OCI-LY7 (cell line): ENCODE measurements around the gene CPNE2. TPM values are rescaled to one million over a fixed set of nuclear protein-coding genes. Genes with fewer than 3 reads are reported as not detected.
"Not testable (repeated sequence)": the region's sequence is repeated elsewhere in the genome, so short reads cannot be mapped to it uniquely, and the experiment has no call there.

Experiments used
- BruUV-seq: library from RNA; stranded (reverse); fragments of 400-500 nt; replicated peaks from 2 replicates; lab custom pipeline; 2021; lab: Mats Ljungman, UMichigan
- CTCF ChIA-PET: fragments of 300-600 bp; sonication (Branson Sonifier 250); formaldehyde crosslinking; loops from one replicate; lab custom pipeline; 2022; ENCODE audit warnings: antibody characterized with exemption; ENCODE audit not compliant: unreplicated experiment; lab: Charles Lee
- POLR2A ChIA-PET: fragments of 300-600 bp; sonication (Branson Sonifier 250); formaldehyde crosslinking; loops from one replicate; lab custom pipeline; 2022; ENCODE audit warnings: antibody characterized with exemption; lab: Charles Lee
- DNase-seq: peaks from one replicate; pipeline ENCODE4 v3.0.0-alpha.2; 2015; ENCODE audit warnings: low spot score
- H2AFZ ChIP-seq: fragments of 200-600 bp; sonication (generic), shearing (Covaris generic); 2 replicates; pipeline ENCODE4 v1.6.1; 2014; ENCODE audit warnings: mild to moderate bottlenecking, antibody characterized with exemption, low read length, moderate library complexity
- H3K27ac ChIP-seq: fragments of 200-600 bp; sonication (generic); 2 replicates; pipeline ENCODE4 v1.5.1; 2014; ENCODE audit warnings: mixed run types, low read depth, mild to moderate bottlenecking, moderate library complexity, low read length, inconsistent platforms; ENCODE audit not compliant: poor library complexity, severe bottlenecking
- H3K36me3 ChIP-seq: fragments of 200-600 bp; sonication (generic); 2 replicates; pipeline ENCODE4 v1.6.1; 2014; ENCODE audit warnings: mild to moderate bottlenecking, antibody characterized with exemption, low read length, moderate library complexity, mixed read lengths; ENCODE audit not compliant: insufficient read depth
- H3K4me1 ChIP-seq: fragments of 200-600 bp; sonication (generic); 2 replicates; pipeline ENCODE4 v1.5.1; 2014; ENCODE audit warnings: mild to moderate bottlenecking, low read length; ENCODE audit not compliant: insufficient read depth, poor library complexity, severe bottlenecking
- H3K4me2 ChIP-seq: fragments of 200-600 bp; sonication (generic); 2 replicates; pipeline ENCODE4 v1.6.1; 2014; ENCODE audit warnings: mild to moderate bottlenecking, low read length
- H3K4me3 ChIP-seq: fragments of 200-600 bp; sonication (generic); 2 replicates; pipeline ENCODE4 v1.5.1; 2014; ENCODE audit warnings: mild to moderate bottlenecking, low read depth, low read length; ENCODE audit not compliant: poor library complexity, severe bottlenecking
- H3K79me2 ChIP-seq: fragments of 200-600 bp; sonication (generic); 2 replicates; pipeline ENCODE4 v1.6.1; 2016; ENCODE audit warnings: low read depth, mild to moderate bottlenecking, low read length, moderate library complexity, mixed read lengths; ENCODE audit not compliant: insufficient read depth
- H3K9me2 ChIP-seq: fragments of 200-600 bp; sonication (generic); 2 replicates; pipeline ENCODE4 v1.6.1; 2016; ENCODE audit warnings: mild to moderate bottlenecking, low read length, mixed read lengths; ENCODE audit not compliant: insufficient read depth
- H3K9me3 ChIP-seq: fragments of 200-600 bp; sonication (generic); 2 replicates; pipeline ENCODE4 v1.6.1; 2014; ENCODE audit warnings: mild to moderate bottlenecking, mixed run types, low read length, mixed read lengths
- H4K20me1 ChIP-seq: fragments of 200-600 bp; sonication (generic); 2 replicates; pipeline ENCODE4 v1.6.1; 2014; ENCODE audit warnings: mild to moderate bottlenecking, antibody characterized with exemption, low read length, moderate library complexity, mixed read lengths; ENCODE audit not compliant: insufficient read depth
- EZH2phosphoT487 ChIP-seq: fragments of 200-600 bp; sonication (generic); IDR thresholded peaks from 2 replicates; pipeline ENCODE4 v1.6.1; 2018; ENCODE audit warnings: low read depth, borderline replicate concordance, mild to moderate bottlenecking, mixed run types, antibody characterized with exemption, low read length, moderate library complexity, mixed read lengths
- intact Hi-C: fragments of 100-400 bp; cut with micrococcal nuclease; formaldehyde crosslinking; loops from one replicate; pipeline ENCODE4 v1.10.0; 2022; ENCODE audit not compliant: unreplicated experiment
- total RNA-seq, 2 experiments: library from RNA; depleted of rRNA in 1 of 2; stranded (reverse); fragments of >200 nt in 1 of 2; shearing (Covaris generic) in 1 of 2; gene quantifications; 2 replicates each; pipeline ENCODE4 v1.2.3, GENCODE V29; 2014 to 2022
- TF ChIP-seq, protein P1 (sequence below): fragments of 200-600 bp; sonication (generic); conservative IDR thresholded peaks from 2 replicates; pipeline ENCODE4 v1.5.1; 2014; ENCODE audit warnings: mild to moderate bottlenecking, antibody characterized with exemption, low read length, moderate library complexity, mixed read lengths

The CPNE2 gene
- total RNA-seq, 2 experiments from 2014 or later = 14.4 to 44.7 TPM

DNA sequence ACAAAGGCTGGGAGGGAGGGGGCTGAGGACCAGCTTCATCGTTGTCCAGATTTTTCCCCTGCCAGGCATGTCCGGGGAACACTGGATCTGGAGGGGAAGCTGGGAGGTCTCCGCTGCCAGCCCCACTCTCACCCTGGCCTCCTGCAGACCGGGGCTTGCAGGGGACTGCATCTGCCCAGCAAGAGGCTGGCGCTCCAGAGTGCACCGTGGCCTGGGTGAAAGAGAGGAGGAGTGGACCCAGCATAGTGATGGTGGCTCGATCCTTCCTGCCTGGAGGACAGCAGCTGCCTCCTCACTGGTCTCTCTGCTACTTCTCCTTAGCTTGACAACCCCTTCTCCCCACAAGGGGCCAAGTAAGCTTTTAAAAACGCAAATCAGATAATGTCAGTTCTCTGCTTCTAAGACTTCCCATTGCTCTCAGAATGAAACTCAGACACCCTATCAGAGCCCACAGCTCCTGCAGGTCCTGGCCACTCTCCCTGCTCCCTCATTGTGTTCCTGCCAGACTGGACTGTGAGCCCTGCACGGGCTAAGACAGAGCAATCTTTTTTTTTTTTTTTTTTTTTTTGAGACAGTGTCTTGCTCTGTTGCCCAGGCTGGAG lies 15.0 kb downstream of the CPNE2 start:
- no peak overlapping the region for H3K27ac ChIP-seq
- no peak overlapping the region for H3K4me3 ChIP-seq
- no peak overlapping the region for H3K4me2 ChIP-seq
- no peaks in the 10 kb centered on the region for H4K20me1 ChIP-seq
- H3K4me1 ChIP-seq = peaks cover 19% of the 10 kb centered on the region
- H2AFZ ChIP-seq = no peak overlapping the region
- TF ChIP-seq, protein P1, sequence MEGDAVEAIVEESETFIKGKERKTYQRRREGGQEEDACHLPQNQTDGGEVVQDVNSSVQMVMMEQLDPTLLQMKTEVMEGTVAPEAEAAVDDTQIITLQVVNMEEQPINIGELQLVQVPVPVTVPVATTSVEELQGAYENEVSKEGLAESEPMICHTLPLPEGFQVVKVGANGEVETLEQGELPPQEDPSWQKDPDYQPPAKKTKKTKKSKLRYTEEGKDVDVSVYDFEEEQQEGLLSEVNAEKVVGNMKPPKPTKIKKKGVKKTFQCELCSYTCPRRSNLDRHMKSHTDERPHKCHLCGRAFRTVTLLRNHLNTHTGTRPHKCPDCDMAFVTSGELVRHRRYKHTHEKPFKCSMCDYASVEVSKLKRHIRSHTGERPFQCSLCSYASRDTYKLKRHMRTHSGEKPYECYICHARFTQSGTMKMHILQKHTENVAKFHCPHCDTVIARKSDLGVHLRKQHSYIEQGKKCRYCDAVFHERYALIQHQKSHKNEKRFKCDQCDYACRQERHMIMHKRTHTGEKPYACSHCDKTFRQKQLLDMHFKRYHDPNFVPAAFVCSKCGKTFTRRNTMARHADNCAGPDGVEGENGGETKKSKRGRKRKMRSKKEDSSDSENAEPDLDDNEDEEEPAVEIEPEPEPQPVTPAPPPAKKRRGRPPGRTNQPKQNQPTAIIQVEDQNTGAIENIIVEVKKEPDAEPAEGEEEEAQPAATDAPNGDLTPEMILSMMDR = no peak
- TF ChIP-seq EZH2phosphoT487 = no peak
- H3K9me3 ChIP-seq = no peaks in the 10 kb centered on the region
- no peaks in the 10 kb centered on the region for H3K9me2 ChIP-seq
- no peaks in the 10 kb centered on the region for H3K36me3 ChIP-seq
- no peaks in the 10 kb centered on the region for H3K79me2 ChIP-seq
- CTCF ChIA-PET = interaction anchor here (0.9 kb wide), 1 partner anchor 23 kb away, joined by 4 read pairs; no protein-coding TSS in a partner anchor
- POLR2A ChIA-PET = no interaction called here
- no peak for DNase-seq
- BruUV-seq = no TSS peak
- intact Hi-C loops = no loop called here

DNA sequence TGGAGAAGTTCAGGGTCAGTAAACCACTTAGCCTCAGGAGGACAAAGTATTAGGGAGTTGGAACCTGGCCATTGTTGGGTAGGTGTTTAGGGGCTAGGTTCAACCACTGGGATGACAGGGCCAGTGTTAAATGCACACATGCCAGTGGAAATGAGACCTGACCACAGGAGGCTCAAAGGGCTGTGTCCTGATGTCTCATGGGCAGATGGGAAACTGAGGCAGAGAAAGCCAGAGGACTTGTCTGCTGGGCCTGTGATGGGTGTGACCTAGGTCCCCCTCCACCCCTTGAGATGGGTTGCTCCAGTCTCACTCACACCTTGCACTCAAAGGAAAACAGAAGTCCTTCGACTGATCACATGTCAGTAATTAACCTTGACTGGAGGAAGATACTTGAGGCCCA lies 16.0 kb downstream of the CPNE2 start:
- POLR2A ChIA-PET = no interaction called here
- Histone ChIP-seq H3K4me3 (no peak overlapping the region), H3K79me2 (no peaks in the 10 kb centered on the region), H3K27ac (no peak overlapping the region), H3K9me3 (no peaks in the 10 kb centered on the region), H3K36me3 (no peaks in the 10 kb centered on the region), H4K20me1 (no peaks in the 10 kb centered on the region), H3K4me1 (peaks cover 22% of the 10 kb centered on the region), H2AFZ (no peak overlapping the region), H3K9me2 (no peaks in the 10 kb centered on the region), H3K4me2 (no peak overlapping the region)
- no peak for TF ChIP-seq EZH2phosphoT487
- TF ChIP-seq, protein P1 = no peak
- DNase-seq = no peak
- CTCF ChIA-PET = no interaction called here
- intact Hi-C loops = no loop called here
- BruUV-seq = no TSS peak

DNA sequence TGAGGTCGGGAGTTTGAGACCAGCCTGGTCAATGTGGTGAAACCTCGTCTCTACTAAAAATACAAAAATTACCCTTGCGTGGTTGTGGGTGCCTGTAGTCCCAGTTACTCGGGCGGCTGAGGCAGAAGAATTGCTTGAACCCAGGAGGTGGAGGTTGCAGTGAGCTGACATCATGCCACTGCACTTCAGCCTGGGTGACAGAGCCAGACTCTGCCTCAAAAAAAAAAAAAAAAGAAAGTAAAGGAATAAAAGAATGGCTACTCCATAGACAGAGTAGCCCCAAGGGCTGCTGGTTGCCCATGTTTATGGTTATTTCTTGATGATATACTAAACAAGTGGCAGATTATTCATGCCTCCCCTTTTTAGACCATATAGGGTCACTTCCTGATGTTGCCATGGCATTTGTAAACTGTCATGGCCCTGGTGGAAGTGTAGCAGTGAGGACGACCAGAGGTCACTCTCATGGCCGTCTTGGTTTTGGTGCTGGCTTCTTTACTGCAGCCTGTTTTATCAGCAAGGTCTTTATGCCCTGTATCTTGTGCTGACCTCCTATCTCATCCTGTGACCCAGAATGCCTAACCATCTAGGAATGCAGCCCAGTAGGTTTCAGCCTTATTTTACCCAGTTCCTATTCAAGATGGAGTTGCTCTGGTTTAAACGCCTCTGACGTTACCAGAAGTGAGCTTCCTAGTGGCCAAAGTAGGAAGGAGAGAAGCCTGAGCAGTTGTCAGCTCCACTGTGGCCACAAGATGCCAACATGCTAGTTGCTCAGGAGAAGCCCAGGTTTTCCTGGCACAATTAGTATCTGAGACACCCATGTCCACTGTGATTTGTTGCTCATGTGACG lies 17.1 kb downstream of the CPNE2 start:
- peaks cover 28% of the 10 kb centered on the region for H3K4me1 ChIP-seq
- H2AFZ ChIP-seq, BruUV-seq, H3K9me3 ChIP-seq, H3K9me2 ChIP-seq, intact Hi-C loops, H4K20me1 ChIP-seq, H3K36me3 ChIP-seq, H3K27ac ChIP-seq, H3K4me3 ChIP-seq, H3K4me2 ChIP-seq, DNase-seq, H3K79me2 ChIP-seq: not testable (repeated sequence)
- CTCF ChIA-PET = interaction anchor here (0.6 to 1.0 kb wide), 2 partner anchors 22 to 28 kb away, joined by 3 to 7 read pairs; no protein-coding TSS in a partner anchor
- POLR2A ChIA-PET = interaction anchor here (0.9 kb wide), 1 partner anchor 16 kb away, joined by 3 read pairs; no protein-coding TSS in a partner anchor
